Measurements from ENCODE around the gene PCBP3.
"Not testable (repeated sequence)": the region's sequence is repeated elsewhere in the genome, so short reads cannot be mapped to it uniquely, and the experiment has no call there.

The PCBP3 gene

DNA sequence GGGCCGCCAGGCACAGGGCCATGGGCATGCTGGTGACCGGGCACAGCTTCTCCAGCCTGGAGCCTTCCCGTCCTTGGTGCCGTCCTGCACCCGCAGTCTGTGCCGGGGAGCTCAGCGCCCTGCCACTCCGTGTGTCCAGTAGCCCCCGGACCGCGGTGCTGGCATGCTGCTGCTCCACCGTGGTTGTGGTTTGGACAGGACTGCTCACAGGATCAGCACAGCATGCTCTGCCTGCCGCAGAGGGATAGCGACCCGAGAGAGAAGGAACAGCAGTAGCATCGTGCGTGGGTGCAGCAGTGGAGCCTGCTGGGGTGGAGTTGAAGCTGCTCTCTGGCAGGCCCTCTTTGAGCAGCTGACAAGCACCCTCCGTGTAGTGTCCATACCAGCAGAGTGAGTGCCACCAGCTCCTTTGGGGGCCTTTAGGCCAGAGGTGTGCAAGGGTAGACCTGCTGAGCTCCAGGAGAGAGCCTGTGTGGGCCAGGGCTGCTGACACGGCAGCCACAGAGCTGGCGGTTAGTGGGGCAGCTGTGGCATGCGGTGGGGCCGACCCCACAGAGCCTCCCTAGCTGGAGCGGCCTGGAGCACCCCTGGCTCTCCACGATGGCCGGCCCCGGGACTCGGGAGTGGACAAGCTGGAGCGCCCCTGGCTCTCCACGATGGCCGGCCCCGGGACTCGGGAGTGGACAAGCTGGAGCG lies 6.4 kb upstream of the PCBP3 start:
- peak; percentile 19 for DNase-seq

DNA sequence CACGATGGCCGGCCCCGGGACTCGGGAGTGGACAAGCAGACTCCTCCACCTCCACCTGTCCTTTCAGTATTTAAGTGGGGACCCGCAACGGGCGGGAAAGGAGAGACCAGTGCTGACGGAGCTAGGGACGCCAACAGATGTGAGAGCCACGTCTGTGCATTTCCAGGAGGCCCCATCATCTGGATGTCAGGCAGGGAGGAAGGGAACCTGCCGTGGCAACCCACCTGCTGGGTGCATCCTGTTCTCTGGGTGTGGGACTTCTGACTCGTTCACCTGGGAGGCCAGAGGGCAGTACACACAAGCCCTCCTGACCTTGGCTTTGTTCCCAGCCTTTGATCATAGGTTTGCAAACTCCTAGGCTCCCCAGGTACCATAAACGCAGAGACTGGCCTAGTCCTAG lies 5.6 kb upstream of the PCBP3 start:
- DNase-seq: peak; percentile 60

DNA sequence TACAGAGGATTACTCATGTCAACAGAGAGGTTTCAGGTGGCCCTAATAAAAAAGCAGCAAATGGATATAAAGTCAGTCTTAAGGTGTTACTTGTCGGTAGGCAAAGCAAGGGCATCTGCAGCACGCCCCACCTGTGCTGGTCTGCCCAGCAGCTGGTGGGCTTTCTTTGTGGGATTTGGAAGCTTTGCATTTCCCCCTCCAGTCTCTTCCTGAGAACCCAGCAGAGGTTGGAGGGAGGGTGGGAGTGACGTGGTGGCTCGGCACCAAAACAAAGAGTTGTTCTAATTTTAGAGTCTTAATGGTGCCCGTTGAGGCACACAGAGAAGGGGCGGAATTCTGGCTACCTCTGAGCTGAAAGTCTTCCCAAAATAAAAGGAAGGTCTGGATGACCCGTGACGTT lies 4.8 kb upstream of the PCBP3 start:
- DNase-seq: no peak

DNA sequence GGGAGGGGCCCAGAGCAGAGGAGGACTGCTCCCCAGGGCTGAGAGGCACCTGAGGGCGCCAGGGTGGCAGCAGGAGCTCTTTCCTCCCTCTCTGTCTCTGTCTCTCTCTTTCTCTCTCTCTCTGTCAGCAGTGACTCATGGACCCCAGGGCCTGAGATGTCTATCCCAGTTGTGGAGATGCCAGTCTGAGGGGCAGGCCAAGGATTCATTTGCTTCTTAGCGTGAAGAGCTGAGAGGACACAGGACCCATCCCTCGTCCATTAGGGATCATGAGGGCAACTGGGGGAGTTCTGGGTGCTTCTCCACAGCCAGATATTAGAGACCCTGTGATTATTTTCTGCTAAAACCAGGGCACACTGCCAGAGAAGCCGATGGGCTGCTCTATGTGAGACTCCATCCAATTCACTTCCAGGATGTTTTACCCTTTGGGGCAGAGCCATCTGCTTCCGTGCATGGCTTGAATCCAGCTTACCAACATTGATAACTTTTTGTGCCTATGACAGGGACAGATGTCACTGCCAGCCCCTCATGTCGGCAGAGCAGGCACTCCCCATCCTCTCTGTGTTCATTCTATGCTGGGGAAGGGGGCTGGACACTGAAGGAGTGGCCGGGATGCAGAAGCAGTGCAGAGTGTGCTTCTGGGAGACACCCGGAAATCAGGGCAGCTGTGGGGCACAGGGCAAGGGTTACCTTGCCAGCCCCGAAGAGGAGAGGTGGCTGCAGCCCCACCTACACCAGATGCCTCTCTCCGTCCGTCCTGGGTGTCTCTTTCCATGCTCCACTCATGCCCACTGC lies 4.1 kb upstream of the PCBP3 start:
- peak; percentile 25 for DNase-seq

DNA sequence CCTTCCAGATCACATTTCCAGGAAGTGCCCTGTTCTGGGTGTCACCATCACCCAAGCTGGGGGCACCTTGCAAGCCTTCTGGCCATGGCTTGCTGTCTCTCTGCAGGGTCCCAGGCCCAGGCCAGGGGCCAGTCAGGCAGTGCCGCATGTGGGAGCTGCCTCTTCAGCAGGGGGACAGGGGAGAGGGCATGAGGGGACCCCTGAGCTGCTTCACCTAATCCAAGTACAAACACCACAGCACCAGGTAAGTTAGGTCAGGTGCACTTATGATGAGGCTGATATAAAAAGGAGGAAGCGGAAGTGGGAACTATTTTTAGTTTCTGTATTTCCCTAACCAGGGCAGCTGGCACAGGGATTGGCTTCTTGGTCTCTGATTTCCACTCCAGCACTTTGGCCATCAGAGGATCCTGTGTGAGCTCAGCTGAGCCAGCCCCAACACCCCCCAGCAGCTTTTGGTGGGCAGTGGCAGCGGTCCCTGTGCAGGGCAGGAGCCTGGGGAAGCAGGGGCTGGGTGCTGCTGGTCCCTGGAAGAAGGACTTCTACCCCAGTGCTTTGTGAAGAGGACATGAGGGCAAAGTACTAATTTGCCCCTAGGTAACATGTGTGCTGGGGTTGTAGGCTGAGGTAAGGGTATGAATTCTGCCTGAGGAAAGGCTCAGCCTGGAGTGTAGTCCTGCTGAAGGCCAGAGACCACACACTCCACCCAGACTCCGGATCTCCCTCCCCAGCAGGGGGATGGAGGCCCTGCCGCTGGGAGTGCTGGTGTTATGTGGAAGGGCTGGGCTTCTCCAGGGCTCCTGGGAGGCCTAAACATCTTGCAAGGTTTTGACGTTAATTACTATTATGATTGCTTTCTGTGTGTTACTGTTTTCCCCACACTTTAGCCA lies 3.3 kb upstream of the PCBP3 start:
- peak; percentile 78 for DNase-seq

DNA sequence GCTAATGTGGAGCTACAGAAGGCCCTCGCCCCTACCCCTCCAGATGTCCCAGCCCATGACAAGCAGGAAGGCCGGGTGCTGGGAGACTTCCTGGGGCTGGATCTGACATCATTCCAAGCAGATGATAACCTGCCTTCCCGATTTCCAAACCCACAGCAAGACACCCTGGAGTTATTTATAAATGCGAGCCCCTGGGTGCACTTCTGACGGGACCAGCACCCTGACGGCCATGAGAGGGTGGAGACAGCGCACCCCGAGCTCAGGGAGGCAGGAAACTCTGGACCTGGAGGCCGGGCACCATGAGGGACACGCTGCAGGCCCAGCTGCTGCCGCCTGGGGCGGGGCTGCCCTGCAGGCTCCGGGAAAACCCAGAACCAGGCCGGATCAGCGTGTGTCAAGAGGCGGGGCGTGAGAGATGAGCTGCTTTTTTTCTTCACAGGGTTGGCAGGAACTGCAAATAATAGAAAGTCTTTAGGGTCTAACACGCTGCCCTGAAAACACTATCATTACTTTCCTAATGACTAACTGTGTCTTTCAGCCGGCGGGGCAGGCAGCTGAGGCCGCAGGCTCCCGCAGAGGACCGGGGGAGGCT lies 2.5 kb upstream of the PCBP3 start:
- no peak for DNase-seq

DNA sequence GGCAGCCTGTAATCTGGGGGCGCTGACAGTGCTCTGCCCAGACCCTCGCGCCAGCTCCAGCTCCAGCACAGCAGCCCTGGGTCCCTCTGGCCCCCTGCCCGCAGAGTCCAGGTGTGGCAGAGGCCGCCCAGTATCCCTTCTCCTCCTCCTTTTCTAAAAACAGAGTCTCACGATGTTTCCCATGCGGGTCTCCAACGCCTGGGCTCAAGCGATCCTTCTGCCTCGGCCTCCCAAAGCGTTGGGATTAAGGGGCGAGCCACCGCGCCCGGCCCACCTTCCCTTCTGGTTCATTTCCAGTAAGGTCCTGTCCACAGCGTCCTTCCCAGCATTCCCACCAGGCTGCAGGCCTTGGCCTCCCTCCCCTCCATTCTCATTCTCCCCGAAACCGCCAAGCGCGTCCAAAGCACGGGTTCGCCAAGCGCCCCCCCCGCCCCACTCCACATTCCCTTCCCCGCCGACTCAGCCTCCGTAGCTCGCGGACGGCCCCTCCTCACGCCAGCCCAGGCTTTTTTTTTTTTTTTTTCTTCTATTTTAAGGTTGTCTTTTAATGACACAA lies 2.0 kb upstream of the PCBP3 start:
- DNase-seq: no peak

DNA sequence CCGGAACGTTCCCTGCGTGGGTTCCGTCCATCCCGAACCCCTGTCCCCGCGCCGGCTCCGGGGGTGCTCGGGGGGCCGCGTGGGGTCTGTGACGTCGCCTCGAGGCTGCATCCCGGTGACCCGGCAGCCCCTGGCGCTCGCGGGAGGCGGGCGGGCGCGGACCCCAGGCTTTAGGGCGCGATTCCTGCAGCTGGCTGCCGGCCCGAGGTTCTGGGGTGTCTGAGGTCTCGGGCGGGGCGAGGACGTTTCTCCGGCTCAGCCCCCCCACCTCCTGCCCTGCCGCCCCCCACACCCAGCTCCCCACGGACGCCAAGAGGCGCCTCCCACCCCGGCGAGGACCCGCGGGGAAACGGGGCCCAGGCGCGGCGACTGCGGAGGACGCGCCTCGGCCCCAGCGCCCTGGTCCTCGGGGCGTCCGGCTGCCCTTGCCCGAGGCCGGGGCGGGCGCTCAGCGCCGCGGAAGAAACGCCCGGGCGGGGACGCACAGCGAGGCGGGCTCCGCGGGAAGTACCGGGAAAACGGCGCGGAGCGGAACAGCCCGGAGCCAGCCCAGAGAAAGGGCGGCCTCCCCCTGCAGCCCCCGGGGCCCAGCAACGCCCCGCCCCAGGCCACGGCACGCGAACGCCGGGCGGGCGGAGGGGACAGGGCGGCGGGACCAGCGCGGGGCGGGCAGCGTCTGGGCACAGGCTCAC lies 1.3 kb upstream of the PCBP3 start:
- DNase-seq: no peak

DNA sequence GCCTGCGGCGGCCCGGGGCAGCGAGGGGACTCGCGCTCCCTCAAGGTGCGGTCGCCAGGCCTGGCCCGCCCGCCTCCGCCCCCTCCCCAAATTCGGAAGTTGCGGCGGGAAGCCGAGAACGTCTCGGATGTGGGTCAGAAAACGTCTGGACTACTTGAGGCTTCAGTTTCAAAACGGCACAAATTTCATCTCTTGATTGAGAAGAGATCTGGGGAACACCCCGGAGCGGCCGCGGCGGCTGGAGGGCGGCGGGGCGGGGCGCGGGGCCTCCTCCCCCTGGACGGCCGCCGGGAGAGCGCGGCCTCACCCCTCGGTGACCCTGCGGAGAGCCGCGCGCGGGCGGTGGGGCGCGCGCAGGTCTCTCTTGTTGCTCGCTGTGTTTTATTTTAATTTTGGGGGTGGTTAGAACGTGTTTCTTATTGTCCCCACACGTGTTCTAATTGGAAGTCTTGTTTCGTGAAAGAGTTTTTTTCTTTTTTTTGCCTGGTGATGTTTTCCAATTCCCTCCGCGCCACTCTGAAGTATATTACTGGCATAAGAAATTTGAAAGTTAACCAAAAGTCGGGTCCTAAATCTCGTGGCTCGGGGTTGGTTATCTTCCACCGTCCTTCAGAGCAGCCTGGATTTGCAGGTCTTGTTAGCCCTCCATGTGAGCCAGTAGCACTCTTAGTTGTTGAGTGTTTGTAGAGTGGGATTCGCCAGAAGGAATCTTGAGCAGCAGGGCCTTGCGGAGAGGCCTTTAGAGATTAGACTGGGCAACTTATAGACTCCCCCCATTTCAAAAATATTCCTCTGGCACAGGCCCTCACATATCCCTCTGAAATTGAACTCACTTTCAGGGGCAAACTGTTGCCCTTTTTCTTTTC lies 749 bp downstream of the PCBP3 start:
- DNase-seq: peak; percentile 52

DNA sequence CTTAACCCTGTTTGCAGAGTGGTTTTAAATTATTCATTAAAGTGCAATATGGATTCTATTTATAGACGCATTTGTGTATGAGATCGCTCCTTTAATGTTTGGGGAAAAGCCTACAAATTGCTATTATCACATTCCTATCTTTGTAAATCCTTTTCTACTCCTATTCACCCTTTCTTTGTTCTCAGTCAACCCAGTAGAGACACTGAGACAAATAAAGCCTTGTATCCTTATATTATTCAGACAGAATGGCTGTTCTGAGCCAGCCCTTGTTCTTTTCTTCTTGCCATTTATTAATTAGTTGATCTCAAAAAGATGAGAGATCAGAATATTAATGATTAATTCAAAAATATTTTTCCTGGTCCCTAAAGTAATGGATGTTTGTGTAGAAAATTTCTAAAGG lies 8.4 kb downstream of the PCBP3 start:
- no peak for DNase-seq

DNA sequence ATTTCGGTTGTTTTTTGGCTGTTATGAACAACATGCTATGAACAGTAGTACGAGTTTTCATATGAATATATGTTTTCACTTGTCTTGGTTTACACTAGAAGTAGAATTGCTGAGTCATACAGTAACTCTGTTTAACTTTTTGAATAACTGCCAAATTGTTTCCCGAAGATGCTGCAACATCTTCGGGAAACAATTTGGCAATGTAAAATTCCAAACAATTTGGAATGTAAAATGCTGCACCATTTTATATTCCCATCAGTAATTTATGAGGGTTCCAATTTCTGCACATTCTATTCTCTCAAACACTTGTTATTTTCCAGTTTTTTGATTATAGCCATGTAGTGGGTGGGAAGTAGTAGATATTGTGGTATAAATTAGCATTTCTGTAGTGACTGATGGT lies 11.6 kb downstream of the PCBP3 start:
- no peak for DNase-seq

DNA sequence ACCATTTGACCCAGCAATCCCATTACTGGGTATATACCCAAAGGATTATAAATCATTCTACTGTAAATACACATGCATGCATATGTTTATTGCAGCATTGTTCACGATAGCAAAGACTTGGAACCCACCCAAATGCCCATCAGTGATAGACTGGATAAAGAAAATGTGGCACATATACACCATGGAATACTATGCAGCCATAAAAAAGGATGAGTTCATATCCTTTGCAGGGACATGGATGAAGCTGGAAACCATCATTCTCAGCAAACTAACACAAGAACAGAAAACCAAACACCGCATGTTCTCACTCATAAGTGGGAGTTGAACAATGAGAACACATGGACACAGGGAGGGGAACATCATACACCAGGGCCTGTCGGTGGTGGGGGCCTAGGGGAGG lies 12.6 kb downstream of the PCBP3 start:
- DNase-seq: not testable (repeated sequence)

DNA sequence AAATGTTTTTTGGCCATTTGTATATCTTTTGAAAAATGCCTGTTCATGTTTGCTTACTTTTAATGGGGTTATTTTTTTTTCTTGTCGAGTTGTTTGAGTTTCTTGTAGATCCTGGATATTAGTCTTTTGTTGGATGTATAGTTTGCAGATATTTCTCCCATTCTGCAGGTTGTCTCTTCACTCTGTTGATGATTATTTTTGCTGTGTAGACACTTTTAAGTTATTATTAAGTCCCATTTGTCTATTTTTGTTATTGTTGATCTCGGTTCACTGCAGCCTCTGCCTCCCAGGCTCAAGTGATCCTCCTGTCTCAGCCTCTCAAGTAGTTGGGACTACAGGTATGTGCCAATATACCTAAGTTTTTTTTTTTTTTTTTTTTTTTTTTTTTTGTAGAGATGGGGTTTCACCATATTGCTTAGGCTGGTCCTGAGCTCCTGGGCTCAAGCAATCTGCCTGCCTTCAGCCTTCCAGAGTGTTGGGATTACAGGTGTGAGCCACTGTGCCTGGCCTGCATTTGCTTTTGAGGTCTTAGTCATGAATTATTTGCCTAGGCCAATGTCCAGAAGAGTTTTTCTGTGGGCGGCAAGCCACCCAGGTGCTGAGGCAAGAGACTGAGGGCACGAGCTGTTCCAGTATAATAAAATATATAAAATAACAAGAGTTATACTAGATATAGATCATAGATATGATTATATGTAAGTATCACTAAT lies 18.5 kb downstream of the PCBP3 start:
- peak; percentile 6 for DNase-seq

DNA sequence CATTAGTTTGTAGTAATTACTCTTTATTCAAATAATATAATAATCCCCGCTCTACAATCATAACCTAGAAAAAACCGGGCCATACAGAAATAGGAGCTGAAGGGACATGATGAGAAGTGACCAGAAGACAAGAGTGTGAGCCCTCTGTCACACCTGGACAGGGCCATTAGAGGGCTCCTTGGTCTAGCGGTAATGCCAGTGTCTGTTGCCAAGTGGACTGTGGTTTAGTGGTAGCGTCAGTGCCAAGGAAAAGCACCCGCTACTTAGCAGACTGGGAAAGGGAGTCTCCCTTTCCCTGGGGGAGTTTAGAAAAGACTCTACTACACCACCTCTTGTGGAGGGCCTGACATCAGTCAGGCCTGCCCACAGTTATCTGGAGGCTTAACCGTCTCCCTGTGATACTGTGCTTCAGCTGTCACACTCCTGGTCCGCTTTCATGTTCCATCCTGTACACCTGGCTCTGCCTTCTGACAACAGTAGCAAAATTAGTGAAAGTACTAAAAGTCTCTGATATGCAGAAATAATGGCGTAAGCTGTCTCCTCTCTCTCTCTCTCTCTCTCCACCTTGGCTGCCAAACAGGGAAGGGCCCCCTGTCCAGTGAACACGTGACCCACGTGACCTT lies 19.2 kb downstream of the PCBP3 start:
- peak; percentile 41 for DNase-seq

DNA sequence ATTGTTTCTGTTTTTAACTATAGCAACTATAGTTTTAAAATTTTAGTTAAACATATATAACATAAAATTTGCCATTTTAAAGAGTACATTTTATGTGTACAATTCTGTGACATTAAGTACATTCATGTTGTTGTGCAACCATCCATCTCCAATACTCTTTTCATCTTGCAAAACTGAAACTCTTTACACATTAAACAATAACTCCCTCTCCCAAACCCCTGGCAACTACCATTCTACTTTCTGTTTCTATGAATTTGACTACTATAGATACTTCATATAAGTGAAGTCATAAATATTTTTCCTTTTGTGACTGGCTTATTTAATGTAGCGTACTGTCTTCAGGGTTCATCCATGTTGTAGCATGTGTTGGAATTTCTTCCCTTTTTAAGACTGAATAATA lies 25.9 kb downstream of the PCBP3 start:
- no peak for DNase-seq

DNA sequence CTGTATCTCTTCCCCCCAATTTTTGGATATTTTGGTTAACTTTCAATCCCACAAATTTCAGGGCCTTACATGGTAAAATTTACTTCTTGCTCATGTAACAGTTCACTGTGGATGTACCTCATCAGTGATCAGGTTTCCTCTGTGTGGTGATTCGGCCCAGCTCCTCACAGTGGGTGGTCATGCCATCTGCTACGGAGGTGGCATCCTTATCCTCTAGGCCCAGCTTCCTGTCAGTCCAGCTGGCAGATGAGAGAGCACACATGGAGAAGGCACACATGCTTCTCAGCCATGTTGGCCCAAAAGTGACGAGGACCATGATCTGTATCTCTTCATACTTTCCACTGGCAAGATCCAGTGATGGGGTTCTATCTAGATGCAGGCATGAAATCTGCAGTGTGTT lies 27.2 kb downstream of the PCBP3 start:
- DNase-seq: no peak

DNA sequence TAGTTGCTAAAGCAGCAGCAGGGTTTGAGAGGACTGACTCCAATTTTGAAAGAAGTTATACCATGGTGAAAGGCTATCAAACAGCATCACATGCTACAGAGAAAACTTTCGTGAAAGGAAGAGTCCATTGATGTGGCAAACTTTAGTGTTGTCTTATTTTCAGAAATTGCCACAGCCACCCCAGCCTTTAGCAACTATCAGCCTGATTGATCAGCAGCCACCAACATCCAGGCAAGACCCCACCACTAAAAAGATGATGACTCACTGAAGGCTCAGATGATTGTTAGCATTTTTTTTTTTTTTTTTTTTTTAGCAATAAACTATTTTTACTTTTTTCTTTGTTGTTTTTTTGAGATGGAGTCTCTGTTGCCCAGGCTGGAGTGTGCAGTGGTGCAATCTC lies 35.3 kb downstream of the PCBP3 start:
- not testable (repeated sequence) for DNase-seq

DNA sequence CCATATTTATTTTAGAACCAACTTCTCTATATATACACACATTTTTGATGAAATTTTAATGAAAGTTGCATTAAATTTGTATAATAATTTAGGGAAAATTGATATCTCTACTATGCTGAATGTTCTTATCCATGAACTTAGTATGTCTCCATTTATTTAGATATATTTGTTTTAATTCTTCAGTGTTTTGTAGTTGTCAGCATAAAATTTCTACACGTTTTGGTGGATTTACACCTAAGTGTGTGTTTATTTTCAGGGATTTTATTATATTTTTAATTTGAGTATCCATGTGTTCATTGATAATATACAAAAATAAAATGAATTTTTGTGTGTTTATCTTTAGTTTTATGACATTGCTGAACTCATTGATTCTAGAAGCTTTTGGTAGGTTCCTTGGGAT lies 36.7 kb downstream of the PCBP3 start:
- no peak for DNase-seq

DNA sequence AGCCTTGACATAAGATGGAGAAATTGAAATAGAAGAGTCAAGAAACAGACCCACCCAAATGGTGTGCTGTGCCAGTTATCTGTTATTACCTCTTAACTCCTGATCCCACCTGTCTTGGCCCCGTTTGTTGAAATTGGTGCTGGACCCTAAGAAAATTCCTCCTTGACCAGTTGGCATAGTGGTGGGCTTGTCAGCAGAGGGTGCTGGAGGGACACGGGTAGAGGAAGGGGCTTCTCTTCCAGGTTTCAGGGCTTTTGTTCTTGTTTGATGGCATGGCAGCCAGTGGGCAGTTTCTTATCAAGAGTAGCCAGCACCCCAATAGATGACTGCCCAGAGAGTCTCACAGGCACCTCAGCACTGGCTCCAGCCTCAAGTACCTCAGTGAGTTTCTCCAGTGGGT lies 51.6 kb downstream of the PCBP3 start:
- DNase-seq: peak; percentile 14
